WTC11 (cell line): Measurements from ENCODE around the gene DBT. TPM values are rescaled to one million over a fixed set of nuclear protein-coding genes. Genes with fewer than 3 reads are reported as not detected.

Experiments
- ATAC-seq: fragments of 200-7000 bp; cut with Tn5 transposase; 2 replicates; pipeline ENCODE4 v1.10.0; 2021; ENCODE audit warnings: mild to moderate bottlenecking, moderate library complexity
- CTCF ChIA-PET: fragments of 300-600 bp; sonication (Branson Sonifier 250); formaldehyde crosslinking; loops from one replicate; lab custom pipeline; 2021; ENCODE audit warnings: antibody characterized with exemption; lab: Charles Lee
- POLR2A ChIA-PET: fragments of 350-600 bp; sonication (Branson Sonifier 250); formaldehyde crosslinking; loops from one replicate; lab custom pipeline; 2021; ENCODE audit warnings: antibody characterized with exemption; lab: Charles Lee
- DNase-seq: peaks from one replicate; pipeline ENCODE4 v3.0.0; 2021; ENCODE audit warnings: low spot score
- H3K27ac Mint-ChIP-seq: 2 replicates; pipeline ENCODE4 v1.8.0; 2021; ENCODE audit warnings: mixed read lengths
- H3K27me3 Mint-ChIP-seq: 2 replicates; pipeline ENCODE4 v1.8.0; 2021; ENCODE audit warnings: low read depth, mild to moderate bottlenecking, moderate library complexity, mixed read lengths
- H3K36me3 Mint-ChIP-seq: 2 replicates; pipeline ENCODE4 v1.8.0; 2021; ENCODE audit warnings: mixed read lengths
- H3K4me1 Mint-ChIP-seq: 2 replicates; pipeline ENCODE4 v1.8.0; 2022; ENCODE audit warnings: mixed read lengths
- H3K4me3 Mint-ChIP-seq: 2 replicates; pipeline ENCODE4 v1.8.0; 2021; ENCODE audit warnings: mild to moderate bottlenecking, moderate library complexity, mixed read lengths
- H3K9me3 Mint-ChIP-seq: 2 replicates; pipeline ENCODE4 v1.8.0; 2021; ENCODE audit warnings: mixed read lengths
- CREB1 ChIP-seq: sonication (generic); formaldehyde crosslinking; IDR thresholded peaks from 2 replicates; pipeline ENCODE4 v1.8.0; 2023; ENCODE audit warnings: mild to moderate bottlenecking, missing genetic modification reagents
- ELF4 ChIP-seq: sonication (generic); formaldehyde crosslinking; IDR thresholded peaks from 2 replicates; pipeline ENCODE4 v1.8.1; 2022; ENCODE audit warnings: low read depth, mild to moderate bottlenecking, moderate library complexity, missing genetic modification reagents
- ERG ChIP-seq: fragments of 250-450 bp; sonication (Bioruptor Pico); IDR thresholded peaks from 2 replicates; pipeline ENCODE4 v1.8.0; 2021; ENCODE audit warnings: mild to moderate bottlenecking
- FOXP4 ChIP-seq: sonication (generic); formaldehyde crosslinking; IDR thresholded peaks from 2 replicates; pipeline ENCODE4 v1.8.0; 2022; ENCODE audit warnings: mild to moderate bottlenecking, missing genetic modification reagents
- HMGA2 ChIP-seq: fragments of 250-450 bp; sonication (Bioruptor Pico); IDR thresholded peaks from 2 replicates; pipeline ENCODE4 v1.4.0; 2021; ENCODE audit warnings: mild to moderate bottlenecking, moderate library complexity
- IRF1 ChIP-seq: sonication (generic); formaldehyde crosslinking; IDR thresholded peaks from 2 replicates; pipeline ENCODE4 v1.8.0; 2023; ENCODE audit warnings: missing genetic modification reagents
- NR1H2 ChIP-seq: sonication (generic); formaldehyde crosslinking; IDR thresholded peaks from 2 replicates; pipeline ENCODE4 v1.9.0; 2021; ENCODE audit warnings: mild to moderate bottlenecking, moderate library complexity, missing genetic modification reagents
- PREB ChIP-seq: sonication (generic); formaldehyde crosslinking; IDR thresholded peaks from 2 replicates; pipeline ENCODE4 v1.8.1; 2022; ENCODE audit warnings: mild to moderate bottlenecking, missing genetic modification reagents, moderate library complexity, borderline replicate concordance
- PRRX2 ChIP-seq: fragments of 250-450 bp; sonication (Bioruptor Pico); IDR thresholded peaks from 2 replicates; pipeline ENCODE4 v1.8.0; 2021; ENCODE audit warnings: mild to moderate bottlenecking
- SMAD3 ChIP-seq: sonication (generic); formaldehyde crosslinking; IDR thresholded peaks from 2 replicates; pipeline ENCODE4 v1.8.0; 2022; ENCODE audit warnings: missing genetic modification reagents, mild to moderate bottlenecking, borderline replicate concordance
- SOX15 ChIP-seq: fragments of 250-450 bp; sonication (Bioruptor Pico); IDR thresholded peaks from 2 replicates; pipeline ENCODE4 v1.9.0; 2021; ENCODE audit warnings: mild to moderate bottlenecking
- STAT6 ChIP-seq: sonication (generic); formaldehyde crosslinking; conservative IDR thresholded peaks from 2 replicates; pipeline ENCODE4 v1.8.1; 2023; ENCODE audit warnings: mild to moderate bottlenecking, low read depth, missing genetic modification reagents, moderate library complexity
- TEAD1 ChIP-seq: sonication (generic); formaldehyde crosslinking; IDR thresholded peaks from 2 replicates; pipeline ENCODE4 v1.8.0; 2022; ENCODE audit warnings: mild to moderate bottlenecking, missing genetic modification reagents
- TP53 ChIP-seq: sonication (generic); formaldehyde crosslinking; IDR thresholded peaks from 2 replicates; pipeline ENCODE4 v1.8.1; 2023; ENCODE audit warnings: mild to moderate bottlenecking, missing genetic modification reagents
- USF1 ChIP-seq: sonication (generic); formaldehyde crosslinking; IDR thresholded peaks from 2 replicates; pipeline ENCODE4 v1.8.0; 2022; ENCODE audit warnings: mild to moderate bottlenecking, missing genetic modification reagents
- ZNF121 ChIP-seq: sonication (generic); formaldehyde crosslinking; IDR thresholded peaks from 2 replicates; pipeline ENCODE4 v1.8.0; 2023; ENCODE audit warnings: missing genetic modification reagents
- ZNF263 ChIP-seq: sonication (generic); formaldehyde crosslinking; IDR thresholded peaks from 2 replicates; pipeline ENCODE4 v1.8.1; 2022; ENCODE audit warnings: low read depth, mild to moderate bottlenecking, moderate library complexity, missing genetic modification reagents
- ZNF317 ChIP-seq: sonication (generic); formaldehyde crosslinking; IDR thresholded peaks from 2 replicates; pipeline ENCODE4 v1.8.1; 2023; ENCODE audit warnings: low read depth, mild to moderate bottlenecking, moderate library complexity, missing genetic modification reagents, borderline replicate concordance
- ZNF425 ChIP-seq: fragments of 250-450 bp; sonication (Bioruptor Pico); conservative IDR thresholded peaks from 2 replicates; pipeline ENCODE4 v1.9.0; 2021; ENCODE audit warnings: mild to moderate bottlenecking
- total RNA-seq: library from RNA; stranded (reverse); gene quantifications from 3 replicates; pipeline ENCODE4 v1.2.3, GENCODE V29; 2021
- TF ChIP-seq, protein P1 (sequence below): sonication (generic); formaldehyde crosslinking; IDR thresholded peaks from 2 replicates; pipeline ENCODE4 v1.8.1; 2023; ENCODE audit warnings: mild to moderate bottlenecking, missing genetic modification reagents, moderate library complexity
- TF ChIP-seq, protein P2 (sequence below): sonication (generic); formaldehyde crosslinking; IDR thresholded peaks from 2 replicates; pipeline ENCODE4 v1.8.1; 2022; ENCODE audit warnings: mild to moderate bottlenecking, moderate library complexity, missing genetic modification reagents
- TF ChIP-seq, protein P3 (sequence below): sonication (generic); formaldehyde crosslinking; conservative IDR thresholded peaks from 2 replicates; pipeline ENCODE4 v1.8.1; 2022; ENCODE audit warnings: mild to moderate bottlenecking, missing genetic modification reagents

DBT gene
- total RNA-seq, 1 experiment from 2014 or later: 20.1 TPM

GRCh38 chr1:100284591-100284990, 35.0 kb upstream of the DBT start:
- CTCF ChIA-PET: no interaction called here
- H3K27me3 Mint-ChIP-seq: no peaks in the 10 kb centered on the region
- H3K36me3 Mint-ChIP-seq: peaks cover 50% of the 10 kb centered on the region
- TF ChIP-seq ELF4 (CRISPR knock-in tag) (no peak), HMGA2 (CRISPR knock-in tag) (no peak), SOX15 (CRISPR knock-in tag) (no peak), TP53 (CRISPR knock-in tag) (no peak), ERG (CRISPR knock-in tag) (no peak), TEAD1 (CRISPR knock-in tag) (no peak), ZNF121 (CRISPR knock-in tag) (no peak), ZNF425 (no peak), PRRX2 (CRISPR knock-in tag) (no peak), SMAD3 (CRISPR knock-in tag) (no peak), STAT6 (CRISPR knock-in tag) (no peak), ZNF263 (CRISPR knock-in tag) (no peak), NR1H2 (CRISPR knock-in tag) (no peak)
- TF ChIP-seq, protein P1, sequence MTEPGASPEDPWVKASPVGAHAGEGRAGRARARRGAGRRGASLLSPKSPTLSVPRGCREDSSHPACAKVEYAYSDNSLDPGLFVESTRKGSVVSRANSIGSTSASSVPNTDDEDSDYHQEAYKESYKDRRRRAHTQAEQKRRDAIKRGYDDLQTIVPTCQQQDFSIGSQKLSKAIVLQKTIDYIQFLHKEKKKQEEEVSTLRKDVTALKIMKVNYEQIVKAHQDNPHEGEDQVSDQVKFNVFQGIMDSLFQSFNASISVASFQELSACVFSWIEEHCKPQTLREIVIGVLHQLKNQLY (CRISPR knock-in tag): no peak
- TF ChIP-seq, protein P2, sequence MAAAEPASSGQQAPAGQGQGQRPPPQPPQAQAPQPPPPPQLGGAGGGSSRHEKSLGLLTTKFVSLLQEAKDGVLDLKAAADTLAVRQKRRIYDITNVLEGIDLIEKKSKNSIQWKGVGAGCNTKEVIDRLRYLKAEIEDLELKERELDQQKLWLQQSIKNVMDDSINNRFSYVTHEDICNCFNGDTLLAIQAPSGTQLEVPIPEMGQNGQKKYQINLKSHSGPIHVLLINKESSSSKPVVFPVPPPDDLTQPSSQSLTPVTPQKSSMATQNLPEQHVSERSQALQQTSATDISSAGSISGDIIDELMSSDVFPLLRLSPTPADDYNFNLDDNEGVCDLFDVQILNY: no peak
- TF ChIP-seq, all 79 proteins: peak for 0
- Mint-ChIP-seq H3K9me3 (peaks cover 7% of the 10 kb centered on the region; the same call in 1 of the 2 replicates), H3K4me1 (no peaks in the 10 kb centered on the region), H3K4me3 (no peak overlapping the region), H3K27ac (no peak overlapping the region)
- ATAC-seq (no peak), DNase-seq (no peak)
- POLR2A ChIA-PET: interaction anchor here (0.6 kb wide), 1 partner anchor 198 kb away, joined by 6 read pairs; no protein-coding TSS in a partner anchor

DNA sequence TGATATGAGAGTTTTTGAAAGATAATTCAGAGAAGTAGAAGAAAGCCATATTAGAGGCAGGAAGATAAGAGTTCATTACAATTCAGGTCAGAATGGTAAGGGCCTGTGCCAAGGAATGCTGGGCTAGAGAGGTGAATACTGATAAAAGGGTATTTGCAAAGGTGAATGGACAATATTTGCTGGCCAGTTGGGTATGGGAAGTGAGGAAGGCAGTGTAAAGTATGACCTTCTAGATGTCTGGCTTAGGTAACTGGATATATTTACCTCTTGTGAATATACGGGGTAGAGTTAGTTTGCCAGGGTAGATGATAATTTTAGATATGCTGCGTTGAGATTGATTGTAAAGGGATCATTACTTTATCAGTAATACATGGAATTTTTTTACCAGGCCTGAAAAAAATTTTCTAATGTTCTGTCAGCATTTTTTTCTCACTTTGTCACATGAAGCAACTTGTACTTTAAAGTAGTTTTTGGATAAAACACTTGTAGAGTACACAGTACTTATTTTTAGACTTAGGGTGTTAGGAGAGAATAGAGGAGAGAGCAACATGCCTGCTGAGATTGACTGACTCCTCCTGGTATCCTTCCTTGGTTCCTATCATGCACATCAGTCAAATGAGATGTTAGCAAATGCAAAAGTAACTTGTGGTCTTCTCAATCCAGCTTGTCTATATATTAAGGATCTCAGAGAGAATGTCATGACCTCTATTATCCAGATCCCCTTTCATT, 30.5 kb upstream of the DBT start:
- DNase-seq (no peak), ATAC-seq (no peak)
- H3K27ac Mint-ChIP-seq: no peak overlapping the region
- H3K27me3 Mint-ChIP-seq: no peaks in the 10 kb centered on the region
- no peaks in the 10 kb centered on the region for H3K9me3 Mint-ChIP-seq
- H3K4me3 Mint-ChIP-seq: no peak overlapping the region
- H3K4me1 Mint-ChIP-seq: no peaks in the 10 kb centered on the region
- ChIA-PET CTCF (no interaction called here), POLR2A (no interaction called here)
- peaks cover 56% of the 10 kb centered on the region for H3K36me3 Mint-ChIP-seq
- TF ChIP-seq ZNF317 (CRISPR knock-in tag) (no peak), FOXP4 (CRISPR knock-in tag) (no peak), CREB1 (CRISPR knock-in tag) (no peak), IRF1 (CRISPR knock-in tag) (no peak), PREB (CRISPR knock-in tag) (no peak), USF1 (no peak)
- TF ChIP-seq, protein P3, sequence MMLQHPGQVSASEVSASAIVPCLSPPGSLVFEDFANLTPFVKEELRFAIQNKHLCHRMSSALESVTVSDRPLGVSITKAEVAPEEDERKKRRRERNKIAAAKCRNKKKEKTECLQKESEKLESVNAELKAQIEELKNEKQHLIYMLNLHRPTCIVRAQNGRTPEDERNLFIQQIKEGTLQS (CRISPR knock-in tag): no peak
